ENCODE measurements around the gene TMEM8B.

The TMEM8B gene, protein sequence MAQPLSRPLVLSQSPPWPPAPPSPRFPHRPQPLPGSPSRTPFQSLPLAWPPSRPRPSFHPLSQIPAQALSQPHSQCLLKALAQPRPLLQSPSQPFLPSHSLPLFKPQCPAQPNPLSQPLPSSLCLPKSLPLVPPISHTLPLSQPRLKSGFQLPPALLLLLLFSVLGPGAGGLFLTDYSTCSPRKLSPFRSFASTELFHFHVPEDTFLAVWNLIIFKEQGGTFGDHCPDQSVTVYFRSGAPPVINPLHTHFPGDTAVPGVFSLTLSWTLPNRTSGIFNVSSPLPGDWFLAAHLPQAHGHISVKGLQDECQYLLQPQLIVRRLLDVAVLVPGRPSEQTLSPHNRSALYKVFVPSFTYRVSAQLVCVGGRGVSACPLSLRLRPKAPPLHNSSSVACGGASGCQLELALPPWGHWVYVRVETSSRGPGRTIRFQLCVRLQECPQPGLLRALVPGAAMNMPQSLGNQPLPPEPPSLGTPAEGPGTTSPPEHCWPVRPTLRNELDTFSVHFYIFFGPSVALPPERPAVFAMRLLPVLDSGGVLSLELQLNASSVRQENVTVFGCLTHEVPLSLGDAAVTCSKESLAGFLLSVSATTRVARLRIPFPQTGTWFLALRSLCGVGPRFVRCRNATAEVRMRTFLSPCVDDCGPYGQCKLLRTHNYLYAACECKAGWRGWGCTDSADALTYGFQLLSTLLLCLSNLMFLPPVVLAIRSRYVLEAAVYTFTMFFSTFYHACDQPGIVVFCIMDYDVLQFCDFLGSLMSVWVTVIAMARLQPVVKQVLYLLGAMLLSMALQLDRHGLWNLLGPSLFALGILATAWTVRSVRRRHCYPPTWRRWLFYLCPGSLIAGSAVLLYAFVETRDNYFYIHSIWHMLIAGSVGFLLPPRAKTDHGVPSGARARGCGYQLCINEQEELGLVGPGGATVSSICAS

DNA sequence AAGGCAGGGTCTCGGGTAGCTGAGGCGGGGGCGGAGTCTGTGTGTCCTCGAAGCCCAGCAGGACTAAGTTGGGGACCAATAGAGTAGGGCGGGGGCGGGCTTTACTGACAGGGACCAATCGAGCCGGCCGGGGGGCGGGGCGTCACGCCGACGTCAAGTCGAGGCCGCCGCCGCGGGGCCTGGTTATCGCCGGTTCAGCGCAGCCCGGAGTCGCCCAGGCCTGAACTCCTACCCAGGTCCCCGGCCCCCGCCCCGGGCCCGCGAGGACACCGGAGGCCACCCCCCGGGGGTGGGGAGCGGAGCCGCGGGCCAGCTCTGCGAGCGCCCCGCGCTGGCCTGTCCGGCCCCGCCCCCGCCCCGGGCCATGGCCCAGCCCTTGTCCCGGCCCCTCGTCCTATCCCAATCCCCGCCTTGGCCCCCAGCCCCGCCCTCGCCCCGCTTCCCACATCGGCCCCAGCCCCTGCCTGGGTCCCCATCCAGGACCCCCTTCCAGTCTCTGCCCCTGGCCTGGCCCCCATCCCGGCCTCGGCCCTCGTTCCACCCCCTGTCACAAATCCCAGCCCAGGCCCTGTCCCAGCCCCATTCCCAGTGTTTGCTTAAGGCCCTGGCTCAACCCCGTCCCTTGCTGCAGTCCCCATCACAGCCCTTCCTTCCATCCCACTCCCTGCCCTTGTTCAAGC lies at the start of gene TMEM8B:
Gene TMEM8B, plus strand, starts transcription at position 145 of the 680 bp plus-strand sequence. Its CDS starts 220 bp downstream, at position 365.
- Histone ChIP-seq H3K36me3 (ENCODE audit: control insufficient read depth in 1 of 2, insufficient read depth in 2 of 2, low read length in 2 of 2) (no peaks in the 10 kb centered on the region), H3K9me3 (ENCODE audit: control insufficient read depth in 1 of 2, low read length in 2 of 2) (no peaks in the 10 kb centered on the region), H3K27me3 (ENCODE audit: low read depth, low read length) (no peaks in the 10 kb centered on the region), H3K4me1 (ENCODE audit: control insufficient read depth in 1 of 2, insufficient read depth in 2 of 2, low read length in 2 of 2) (peaks cover 19 to 31% of the 10 kb centered on the region in 2 donors), H3K4me3 (ENCODE audit: low read depth in 1 of 2, low read length in 2 of 2) (peak within 1 kb of the TSS; percentile 73 to 79), H3K27ac (ENCODE audit: low read length) (peak within 1 kb of the TSS; percentile 57)

DNA sequence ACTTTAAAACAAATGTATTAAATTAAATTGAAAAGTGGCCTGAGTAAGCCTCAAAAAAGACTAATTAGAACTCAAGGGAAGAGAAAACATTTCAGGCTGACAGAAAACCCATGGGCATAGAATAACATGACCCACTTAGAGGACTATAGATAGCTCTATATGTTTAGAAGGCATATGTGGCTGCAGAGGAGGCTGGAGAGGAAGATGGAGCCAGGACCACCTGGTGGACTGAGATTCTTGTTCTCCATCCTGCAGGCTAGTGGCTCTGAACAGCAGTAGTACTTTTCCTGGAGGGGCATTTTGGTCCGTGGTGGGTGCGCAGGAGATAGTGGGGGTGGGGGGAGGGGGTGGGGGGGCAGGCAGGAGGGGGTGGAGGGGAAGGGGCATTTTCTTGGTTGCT lies 48.0 kb upstream of the TMEM8B start:
- Histone ChIP-seq H3K27ac (ENCODE audit: low read length) (no peak overlapping the region), H3K4me3 (ENCODE audit: low read depth in 1 of 2, low read length in 2 of 2) (no peak overlapping the region), H3K27me3 (ENCODE audit: low read depth, low read length) (no peaks in the 10 kb centered on the region), H3K9me3 (ENCODE audit: control insufficient read depth in 1 of 2, low read length in 2 of 2) (no peaks in the 10 kb centered on the region), H3K36me3 (ENCODE audit: control insufficient read depth in 1 of 2, insufficient read depth in 2 of 2, low read length in 2 of 2) (no peaks in the 10 kb centered on the region), H3K4me1 (ENCODE audit: control insufficient read depth in 1 of 2, insufficient read depth in 2 of 2, low read length in 2 of 2) (no peaks in the 10 kb centered on the region)

DNA sequence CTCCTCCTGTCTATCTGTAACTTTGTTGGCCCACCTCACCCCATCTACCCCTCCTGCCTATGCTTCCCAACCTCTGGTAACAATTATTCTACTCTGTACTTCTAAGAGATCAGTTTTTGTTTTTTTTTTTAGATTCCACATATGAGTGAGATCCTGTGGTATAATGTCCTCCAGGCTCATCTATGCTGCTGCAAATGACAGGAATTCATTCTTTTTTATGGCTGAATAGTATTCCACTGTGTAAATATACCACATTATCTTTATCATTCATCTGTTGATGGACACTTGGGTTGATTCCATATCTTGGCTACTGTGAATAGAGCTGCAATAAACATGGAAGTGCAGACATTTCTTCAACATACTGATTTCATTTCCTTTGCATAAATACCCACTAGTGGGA lies 45.6 kb upstream of the TMEM8B start:
- H3K27me3 ChIP-seq (ENCODE audit: low read depth, low read length): no peaks in the 10 kb centered on the region
- no peak overlapping the region for H3K4me3 ChIP-seq (ENCODE audit: low read depth in 1 of 2, low read length in 2 of 2)
- H3K9me3 ChIP-seq (ENCODE audit: control insufficient read depth in 1 of 2, low read length in 2 of 2): no peaks in the 10 kb centered on the region
- no peaks in the 10 kb centered on the region for H3K4me1 ChIP-seq (ENCODE audit: control insufficient read depth in 1 of 2, insufficient read depth in 2 of 2, low read length in 2 of 2)
- no peak overlapping the region for H3K27ac ChIP-seq (ENCODE audit: low read length)
- no peaks in the 10 kb centered on the region for H3K36me3 ChIP-seq (ENCODE audit: control insufficient read depth in 1 of 2, insufficient read depth in 2 of 2, low read length in 2 of 2)

DNA sequence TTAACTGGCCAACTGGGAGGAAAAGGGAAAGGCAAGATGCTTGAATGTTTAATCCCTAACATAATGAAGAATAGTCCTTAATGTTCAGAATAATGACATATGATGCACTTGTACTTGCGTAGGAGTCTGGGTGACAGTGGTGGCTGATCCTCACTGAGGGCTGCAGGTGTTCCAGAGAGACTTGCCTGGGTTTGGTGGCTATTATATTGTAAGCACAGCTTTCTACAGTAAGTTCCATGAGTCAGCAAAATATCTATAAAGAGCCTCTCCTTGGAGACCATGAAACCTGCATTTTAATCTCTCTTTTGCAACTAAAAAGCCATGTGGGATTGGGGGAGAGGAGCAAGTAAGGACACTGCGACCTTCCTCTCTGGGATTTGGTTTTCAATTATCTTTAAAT lies 39.5 kb upstream of the TMEM8B start:
- no peaks in the 10 kb centered on the region for H3K9me3 ChIP-seq (ENCODE audit: control insufficient read depth in 1 of 2, low read length in 2 of 2)
- no peak overlapping the region for H3K27ac ChIP-seq (ENCODE audit: low read length)
- H3K36me3 ChIP-seq (ENCODE audit: control insufficient read depth in 1 of 2, insufficient read depth in 2 of 2, low read length in 2 of 2): no peaks in the 10 kb centered on the region
- H3K4me3 ChIP-seq (ENCODE audit: low read depth in 1 of 2, low read length in 2 of 2): no peak overlapping the region
- peaks cover 0 to 26% of the 10 kb centered on the region in 2 donors for H3K4me1 ChIP-seq (ENCODE audit: control insufficient read depth in 1 of 2, insufficient read depth in 2 of 2, low read length in 2 of 2)
- no peaks in the 10 kb centered on the region for H3K27me3 ChIP-seq (ENCODE audit: low read depth, low read length)

DNA sequence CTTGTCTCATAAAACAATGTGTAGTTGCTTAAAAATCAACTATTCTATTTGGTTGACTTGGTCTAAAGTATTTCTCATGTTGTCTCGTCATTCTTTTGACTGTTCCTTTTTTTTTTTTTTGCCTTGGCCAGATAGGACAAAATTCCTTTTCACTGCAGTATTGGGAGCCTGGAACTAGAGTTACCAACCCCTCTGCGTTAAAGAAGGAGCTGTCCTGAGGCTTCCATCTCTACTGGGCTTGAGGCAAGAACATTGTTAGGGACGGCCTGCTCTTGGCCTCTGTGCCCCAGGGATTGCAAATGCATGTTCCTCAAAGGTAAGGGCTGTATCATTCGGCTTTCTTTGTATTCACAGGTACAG lies 39.0 kb upstream of the TMEM8B start:
- Histone ChIP-seq H3K27ac (ENCODE audit: low read length) (no peak overlapping the region), H3K9me3 (ENCODE audit: control insufficient read depth in 1 of 2, low read length in 2 of 2) (no peaks in the 10 kb centered on the region), H3K4me1 (ENCODE audit: control insufficient read depth in 1 of 2, insufficient read depth in 2 of 2, low read length in 2 of 2) (peaks cover 0 to 29% of the 10 kb centered on the region in 2 donors), H3K27me3 (ENCODE audit: low read depth, low read length) (no peaks in the 10 kb centered on the region), H3K4me3 (ENCODE audit: low read depth in 1 of 2, low read length in 2 of 2) (no peak overlapping the region), H3K36me3 (ENCODE audit: control insufficient read depth in 1 of 2, insufficient read depth in 2 of 2, low read length in 2 of 2) (no peaks in the 10 kb centered on the region)

DNA sequence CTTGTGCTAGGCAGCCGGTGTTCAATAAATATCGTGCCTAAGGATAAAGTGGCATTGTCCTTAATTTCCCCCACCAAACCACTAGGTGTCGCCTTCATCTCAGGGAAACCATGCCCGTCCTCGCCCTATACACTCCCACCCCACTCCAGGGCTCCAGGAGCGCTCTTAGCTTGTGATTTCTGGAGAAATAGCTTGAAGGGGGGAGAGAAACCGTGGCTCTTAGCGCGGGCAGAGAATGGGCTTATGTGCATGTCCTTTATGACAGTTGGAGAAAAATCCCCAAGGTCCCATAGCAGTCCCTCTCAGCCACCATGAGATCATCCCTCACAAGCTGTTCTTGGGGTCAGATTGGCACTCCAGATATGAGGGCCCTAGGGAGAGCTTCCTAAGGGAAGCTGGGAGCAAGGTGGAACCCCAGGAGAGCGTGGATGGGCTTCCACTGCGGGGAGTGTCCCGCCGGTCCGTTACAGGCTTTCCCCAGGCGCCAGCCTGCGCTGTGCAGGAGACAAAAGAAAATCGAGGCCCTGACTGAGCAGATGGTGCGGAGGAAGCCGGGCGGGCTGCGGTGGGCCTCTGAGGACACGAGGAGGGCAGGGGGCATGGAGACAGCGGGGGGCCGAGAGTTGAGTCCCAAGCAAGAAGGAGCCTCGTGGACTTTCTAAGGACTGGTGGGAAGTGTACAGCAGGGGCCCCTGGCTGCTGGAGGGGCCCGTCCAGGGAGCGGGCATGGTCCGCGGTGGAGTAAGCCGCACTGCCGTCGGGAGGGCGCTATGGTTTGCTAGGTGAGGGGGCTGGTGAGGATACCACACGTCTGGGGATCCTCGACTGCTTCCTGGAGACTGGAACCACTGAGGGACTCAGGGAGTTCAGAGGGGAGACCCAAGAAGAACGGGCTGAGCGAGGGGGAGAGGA lies 38.4 kb upstream of the TMEM8B start:
- Histone ChIP-seq H3K4me3 (ENCODE audit: low read depth in 1 of 2, low read length in 2 of 2) (peak overlapping the region in 1 of 2 donors; percentile 38), H3K27ac (ENCODE audit: low read length) (peak overlapping the region; percentile 11), H3K4me1 (ENCODE audit: control insufficient read depth in 1 of 2, insufficient read depth in 2 of 2, low read length in 2 of 2) (peaks cover 0 to 31% of the 10 kb centered on the region in 2 donors), H3K36me3 (ENCODE audit: control insufficient read depth in 1 of 2, insufficient read depth in 2 of 2, low read length in 2 of 2) (no peaks in the 10 kb centered on the region), H3K27me3 (ENCODE audit: low read depth, low read length) (no peaks in the 10 kb centered on the region), H3K9me3 (ENCODE audit: control insufficient read depth in 1 of 2, low read length in 2 of 2) (no peaks in the 10 kb centered on the region)

DNA sequence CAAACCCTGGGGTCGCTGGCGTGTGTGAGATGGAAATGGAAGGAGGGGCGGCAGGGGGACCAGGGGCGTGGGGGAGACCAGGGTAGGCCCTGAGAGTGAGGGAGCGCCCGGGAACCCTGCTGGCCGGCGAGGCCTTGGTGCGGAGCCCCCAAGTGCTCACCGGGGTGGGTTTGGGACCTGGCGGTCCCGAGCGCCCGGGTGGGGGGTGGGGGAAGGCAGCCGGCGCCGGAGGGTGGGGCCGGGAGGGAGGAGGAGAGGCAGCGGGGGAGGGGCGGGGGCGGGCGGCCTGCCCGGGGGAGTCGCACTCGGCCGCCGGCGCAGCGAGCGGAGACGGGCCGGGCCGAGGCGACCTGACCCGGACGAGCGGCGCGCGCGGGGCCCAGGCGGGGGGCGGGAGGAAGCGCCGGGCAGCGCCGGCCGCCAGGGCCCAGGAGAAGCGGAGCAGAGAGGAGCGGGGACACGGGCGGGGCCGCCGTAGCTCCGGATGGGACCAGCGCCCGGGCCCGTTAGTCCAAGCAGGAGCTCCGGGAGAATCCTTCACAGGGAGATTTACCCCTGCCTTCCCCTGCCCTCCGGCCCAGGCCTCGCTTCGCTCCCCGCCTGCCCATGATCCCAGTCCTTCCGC lies 37.6 kb upstream of the TMEM8B start, which contains the start of gene NPR2:
Gene NPR2, plus strand, starts transcription at position 295 of the 625 bp plus-strand sequence. CDS start 818 bp downstream, outside the sequence.
- H3K4me3 ChIP-seq (ENCODE audit: low read depth in 1 of 2, low read length in 2 of 2): peak within 1 kb of the TSS in 1 of 2 donors; percentile 56
- H3K36me3 ChIP-seq (ENCODE audit: control insufficient read depth in 1 of 2, insufficient read depth in 2 of 2, low read length in 2 of 2): no peaks in the 10 kb centered on the region
- peak within 1 kb of the TSS; percentile 11 for H3K27ac ChIP-seq (ENCODE audit: low read length)
- H3K9me3 ChIP-seq (ENCODE audit: control insufficient read depth in 1 of 2, low read length in 2 of 2): no peaks in the 10 kb centered on the region
- peaks cover 0 to 31% of the 10 kb centered on the region in 2 donors for H3K4me1 ChIP-seq (ENCODE audit: control insufficient read depth in 1 of 2, insufficient read depth in 2 of 2, low read length in 2 of 2)
- H3K27me3 ChIP-seq (ENCODE audit: low read depth, low read length): no peaks in the 10 kb centered on the region

DNA sequence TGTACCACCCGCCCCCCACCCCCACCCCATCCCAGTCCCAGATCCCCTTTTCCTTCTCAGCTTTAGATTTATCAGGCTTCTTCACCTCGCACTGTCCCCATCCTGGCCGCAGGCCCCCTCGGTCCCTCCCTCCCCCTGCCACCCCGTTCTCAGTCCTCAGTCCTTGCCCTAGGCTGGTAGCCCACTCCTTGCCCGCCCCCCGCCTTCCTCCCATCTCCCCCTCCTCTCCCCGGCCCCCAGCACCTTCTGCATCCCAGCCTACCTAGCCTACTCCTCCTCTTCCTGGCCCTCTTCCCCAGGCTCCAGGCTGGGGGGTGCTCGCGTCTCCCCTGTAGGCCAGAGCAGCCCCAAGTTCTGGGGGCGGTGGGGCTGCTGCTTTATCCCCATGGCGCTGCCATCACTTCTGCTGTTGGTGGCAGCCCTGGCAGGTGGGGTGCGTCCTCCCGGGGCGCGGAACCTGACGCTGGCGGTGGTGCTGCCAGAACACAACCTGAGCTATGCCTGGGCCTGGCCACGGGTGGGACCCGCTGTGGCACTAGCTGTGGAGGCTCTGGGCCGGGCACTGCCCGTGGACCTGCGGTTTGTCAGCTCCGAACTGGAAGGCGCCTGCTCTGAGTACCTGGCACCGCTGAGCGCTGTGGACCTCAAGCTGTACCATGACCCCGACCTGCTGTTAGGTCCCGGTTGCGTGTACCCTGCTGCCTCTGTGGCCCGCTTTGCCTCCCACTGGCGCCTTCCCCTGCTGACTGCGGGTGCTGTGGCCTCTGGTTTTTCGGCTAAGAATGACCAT lies 36.8 kb upstream of the TMEM8B start:
- Histone ChIP-seq H3K27me3 (ENCODE audit: low read depth, low read length) (no peaks in the 10 kb centered on the region), H3K36me3 (ENCODE audit: control insufficient read depth in 1 of 2, insufficient read depth in 2 of 2, low read length in 2 of 2) (no peaks in the 10 kb centered on the region), H3K4me1 (ENCODE audit: control insufficient read depth in 1 of 2, insufficient read depth in 2 of 2, low read length in 2 of 2) (peaks cover 0 to 31% of the 10 kb centered on the region in 2 donors), H3K9me3 (ENCODE audit: control insufficient read depth in 1 of 2, low read length in 2 of 2) (no peaks in the 10 kb centered on the region), H3K4me3 (ENCODE audit: low read depth in 1 of 2, low read length in 2 of 2) (peak overlapping the region in 1 of 2 donors; percentile 56), H3K27ac (ENCODE audit: low read length) (no peak overlapping the region)

DNA sequence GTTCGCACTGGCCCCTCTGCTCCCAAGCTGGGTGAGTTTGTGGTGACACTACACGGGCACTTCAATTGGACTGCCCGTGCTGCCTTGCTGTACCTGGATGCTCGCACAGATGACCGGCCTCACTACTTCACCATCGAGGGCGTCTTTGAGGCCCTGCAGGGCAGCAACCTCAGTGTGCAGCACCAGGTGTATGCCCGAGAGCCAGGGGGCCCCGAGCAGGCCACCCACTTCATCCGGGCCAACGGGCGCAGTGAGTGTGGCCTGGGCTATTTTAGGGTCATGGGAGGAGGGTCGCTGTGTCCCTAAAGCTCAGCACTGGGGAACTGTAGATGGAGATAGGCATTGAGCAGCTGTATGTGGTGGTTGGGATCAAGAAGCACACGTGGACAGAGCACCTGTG lies 36.2 kb upstream of the TMEM8B start:
- H3K27ac ChIP-seq (ENCODE audit: low read length): no peak overlapping the region

More for the DNA sequence above, 36.2 kb upstream of the TMEM8B start:
- Histone ChIP-seq H3K36me3 (ENCODE audit: control insufficient read depth in 1 of 2, insufficient read depth in 2 of 2, low read length in 2 of 2) (no peaks in the 10 kb centered on the region), H3K4me1 (ENCODE audit: control insufficient read depth in 1 of 2, insufficient read depth in 2 of 2, low read length in 2 of 2) (peaks cover 0 to 31% of the 10 kb centered on the region in 2 donors), H3K27me3 (ENCODE audit: low read depth, low read length) (no peaks in the 10 kb centered on the region), H3K9me3 (ENCODE audit: control insufficient read depth in 1 of 2, low read length in 2 of 2) (no peaks in the 10 kb centered on the region), H3K4me3 (ENCODE audit: low read depth in 1 of 2, low read length in 2 of 2) (peak overlapping the region in 1 of 2 donors; percentile 56)
